H9 (cell line): ENCODE measurements around the gene ASH1L. TPM values are rescaled to one million over a fixed set of nuclear protein-coding genes. Genes with fewer than 3 reads are reported as not detected.

ENCODE experiments used
- DNase-seq: peaks from one replicate; pipeline ENCODE4 v3.0.0-alpha.2; 2017
- H2AFZ ChIP-seq: one replicate; pipeline ENCODE4 v1.6.1; 2013; ENCODE audit warnings: mild to moderate bottlenecking, low read length, control low read depth, moderate library complexity
- H2AK5ac ChIP-seq: 2 replicates; pipeline ENCODE4 v1.6.1; 2013; ENCODE audit warnings: low read length, control low read depth, mixed read lengths; ENCODE audit not compliant: insufficient read length
- H2BK120ac ChIP-seq: one replicate; pipeline ENCODE4 v1.6.1; 2013; ENCODE audit warnings: low read depth, mild to moderate bottlenecking, low read length, control low read depth, inconsistent platforms; ENCODE audit not compliant: poor library complexity, severe bottlenecking
- H2BK12ac ChIP-seq: 2 replicates; pipeline ENCODE4 v1.6.1; 2013; ENCODE audit warnings: low read length, control low read depth, mixed read lengths, low read depth; ENCODE audit not compliant: insufficient read length
- H2BK15ac ChIP-seq: 2 replicates; pipeline ENCODE4 v1.6.1; 2013; ENCODE audit warnings: low read depth, low read length, control low read depth
- H2BK20ac ChIP-seq: one replicate; pipeline ENCODE4 v1.6.1; 2013; ENCODE audit warnings: low read depth, mild to moderate bottlenecking, low read length, control low read depth, inconsistent platforms; ENCODE audit not compliant: poor library complexity, severe bottlenecking
- H2BK5ac ChIP-seq: 2 replicates; pipeline ENCODE4 v1.6.1; 2013; ENCODE audit warnings: low read length, control low read depth, mixed read lengths; ENCODE audit not compliant: insufficient read length
- H3K14ac ChIP-seq: 2 replicates; pipeline ENCODE4 v1.6.1; 2013; ENCODE audit warnings: low read length, control low read depth; ENCODE audit not compliant: insufficient read depth
- H3K18ac ChIP-seq: 2 replicates; pipeline ENCODE4 v1.6.1; 2013; ENCODE audit warnings: low read depth, mild to moderate bottlenecking, mixed read lengths, low read length, control low read depth; ENCODE audit not compliant: insufficient read length
- H3K23ac ChIP-seq: 2 replicates; pipeline ENCODE4 v1.6.1; 2013; ENCODE audit warnings: low read length, control low read depth, mixed read lengths, low read depth; ENCODE audit not compliant: insufficient read length
- H3K23me2 ChIP-seq: 2 replicates; pipeline ENCODE4 v1.6.1; 2013; ENCODE audit warnings: low read depth, mild to moderate bottlenecking, mixed read lengths, low read length, control low read depth; ENCODE audit not compliant: insufficient read length, poor library complexity, severe bottlenecking
- H3K27ac ChIP-seq: 2 replicates; pipeline ENCODE4 v1.5.1; 2013; ENCODE audit warnings: low read length, control low read depth, mixed read lengths, low read depth; ENCODE audit not compliant: insufficient read length
- H3K27me3 ChIP-seq: 2 replicates; pipeline ENCODE4 v1.6.1; 2013; ENCODE audit warnings: low read length, control low read depth, inconsistent platforms; ENCODE audit not compliant: insufficient read depth
- H3K4ac ChIP-seq: 2 replicates; pipeline ENCODE4 v1.6.1; 2013; ENCODE audit warnings: low read depth, mild to moderate bottlenecking, control low read depth, inconsistent platforms, low read length, moderate library complexity
- H3K4me1 ChIP-seq: 2 replicates; pipeline ENCODE4 v1.6.1; 2013; ENCODE audit warnings: low read length, control low read depth, inconsistent platforms; ENCODE audit not compliant: insufficient read depth
- H3K4me2 ChIP-seq: 2 replicates; pipeline ENCODE4 v1.6.1; 2013; ENCODE audit warnings: low read length, control low read depth, mixed read lengths; ENCODE audit not compliant: insufficient read length, insufficient read depth
- H3K56ac ChIP-seq: 2 replicates; pipeline ENCODE4 v1.6.1; 2013; ENCODE audit warnings: low read depth, mild to moderate bottlenecking, mixed read lengths, low read length, control low read depth; ENCODE audit not compliant: insufficient read length
- H3K79me1 ChIP-seq: 2 replicates; pipeline ENCODE4 v1.6.1; 2013; ENCODE audit warnings: low read depth, mild to moderate bottlenecking, moderate library complexity, low read length, control low read depth, inconsistent platforms; ENCODE audit not compliant: insufficient read depth, poor library complexity, severe bottlenecking
- H3K79me2 ChIP-seq: 2 replicates; pipeline ENCODE4 v1.6.1; 2013; ENCODE audit warnings: low read length, control low read depth, inconsistent platforms; ENCODE audit not compliant: insufficient read depth
- H3K9ac ChIP-seq: 2 replicates; pipeline ENCODE4 v1.6.1; 2013; ENCODE audit warnings: low read length, control low read depth, mixed read lengths; ENCODE audit not compliant: insufficient read length; ENCODE audit errors: extremely low read depth
- H3K9me3 ChIP-seq: one replicate; pipeline ENCODE4 v1.6.1; 2013; ENCODE audit warnings: low read depth, low read length, inconsistent platforms; ENCODE audit not compliant: control insufficient read depth
- H3T11ph ChIP-seq: one replicate; pipeline ENCODE4 v1.6.1; 2013; ENCODE audit warnings: mild to moderate bottlenecking, low read length, control low read depth, inconsistent platforms
- H4K20me1 ChIP-seq: one replicate; pipeline ENCODE4 v1.6.1; 2013; ENCODE audit not compliant: control insufficient read depth, insufficient read length, insufficient read depth
- H4K5ac ChIP-seq: 2 replicates; pipeline ENCODE4 v1.6.1; 2013; ENCODE audit warnings: low read depth, mild to moderate bottlenecking, mixed read lengths, low read length, control low read depth; ENCODE audit not compliant: insufficient read length
- H4K8ac ChIP-seq: replicated peaks from 2 replicates; pipeline ENCODE4 v1.6.1; 2013; ENCODE audit warnings: low read length, control low read depth, mixed read lengths, low read depth; ENCODE audit not compliant: insufficient read length
- H4K91ac ChIP-seq: 2 replicates; pipeline ENCODE4 v1.6.1; 2013; ENCODE audit warnings: low read depth, mild to moderate bottlenecking, moderate library complexity, mixed read lengths, low read length, control low read depth; ENCODE audit not compliant: insufficient read length
- H3K27ac Mint-ChIP-seq, 3 experiments: 2 replicates in 2 of 3; 3 replicates in 1 of 3; pipeline ENCODE4 v1.8.0; 2020 to 2021; ENCODE audit warnings: mixed read lengths in 3 of 3, mild to moderate bottlenecking in 1 of 3, moderate library complexity in 1 of 3
- H3K27me3 Mint-ChIP-seq: 2 replicates; pipeline ENCODE4 v1.8.0; 2021; ENCODE audit warnings: low read depth, mild to moderate bottlenecking, moderate library complexity, mixed read lengths
- H3K36me3 Mint-ChIP-seq, 3 experiments: 2 replicates in 2 of 3; 3 replicates in 1 of 3; pipeline ENCODE4 v1.8.0; 2020 to 2021; ENCODE audit warnings: low read depth in 3 of 3, mixed read lengths in 3 of 3; ENCODE audit not compliant: insufficient read depth in 1 of 3
- H3K4me1 Mint-ChIP-seq, 2 experiments: 2 replicates each; pipeline ENCODE4 v1.8.0; 2020; ENCODE audit warnings: mixed read lengths in 2 of 2
- H3K4me3 Mint-ChIP-seq, 2 experiments: 2 replicates in 1 of 2; 3 replicates in 1 of 2; pipeline ENCODE4 v1.8.0; 2020 to 2021; ENCODE audit warnings: mild to moderate bottlenecking in 2 of 2, mixed read lengths in 2 of 2, moderate library complexity in 1 of 2
- H3K9me3 Mint-ChIP-seq, 2 experiments: 2 replicates in 1 of 2; 3 replicates in 1 of 2; pipeline ENCODE4 v1.8.0; 2020; ENCODE audit warnings: mild to moderate bottlenecking in 2 of 2, mixed read lengths in 2 of 2, moderate library complexity in 1 of 2
- WGBS: extraction: QIAGEN DNeasy Blood & Tissue Kit; methylation state at CpG from one replicate; pipeline ENCODE4 v1.1.7; 2013; ENCODE audit warnings: missing lambda C conversion rate, low lambda C conversion rate, mixed read lengths; ENCODE audit not compliant: insufficient read length; ENCODE audit errors: extremely low coverage; 5-methylcytosine and 5-hydroxymethylcytosine counted together
- total RNA-seq: library from RNA; stranded (reverse); gene quantifications from 2 replicates; pipeline ENCODE4 v1.2.1, GENCODE V29; 2021
- TF ChIP-seq, protein P1 (sequence below): fragments of 200-600 bp; sonication (generic); conservative IDR thresholded peaks from 3 replicates; pipeline ENCODE4 v1.8.0; 2021; ENCODE audit warnings: antibody characterized with exemption, mild to moderate bottlenecking

The ASH1L gene
- total RNA-seq, 1 experiment from 2014 or later: 32.8 TPM

DNA sequence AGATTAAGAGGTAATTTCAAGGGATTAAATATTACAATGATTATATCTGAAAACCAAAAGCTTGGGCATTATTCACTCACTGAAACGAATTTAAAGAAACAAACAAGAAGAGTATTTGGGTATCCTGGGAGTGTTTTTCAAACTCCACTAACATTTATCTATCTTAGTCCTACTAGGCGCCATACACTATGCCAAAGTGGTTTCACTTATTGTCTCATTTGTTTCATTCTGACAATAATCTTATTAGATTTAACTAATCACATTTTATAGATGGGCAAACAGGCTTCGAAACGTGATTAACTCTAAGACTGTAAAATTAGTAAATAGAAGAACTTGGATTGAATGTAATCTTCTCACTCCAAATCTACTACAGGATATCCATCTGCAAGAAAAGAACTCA is 25.4 kb downstream of the ASH1L start:
- Histone ChIP-seq H3K9me3 (no peaks in the 10 kb centered on the region), H4K5ac (no peak overlapping the region), H3T11ph (no peak overlapping the region), H3K4me2 (no peak overlapping the region), H2AK5ac (no peak overlapping the region), H3K23ac (no peak overlapping the region), H3K14ac (no peak overlapping the region), H3K4me1 (no peaks in the 10 kb centered on the region), H3K27ac (no peak overlapping the region), H4K91ac (no peak overlapping the region), H3K27me3 (no peaks in the 10 kb centered on the region; the same call in 1 of the 2 replicates), H3K18ac (no peak overlapping the region), H3K4ac (no peak overlapping the region), H3K23me2 (peaks cover 3% of the 10 kb centered on the region), H2BK20ac (no peak overlapping the region), H2BK15ac (no peak overlapping the region), H3K79me1 (no peaks in the 10 kb centered on the region), H2BK5ac (no peak overlapping the region), H3K56ac (no peak overlapping the region), H2AFZ (no peak overlapping the region), H4K8ac (no peak overlapping the region), H2BK12ac (no peak overlapping the region), H3K9ac (no peak overlapping the region), H2BK120ac (no peak overlapping the region), H4K20me1 (no peaks in the 10 kb centered on the region), H3K79me2 (peaks cover 4% of the 10 kb centered on the region; the same call in 1 of the 2 replicates)
- no peak overlapping the region for H3K27ac Mint-ChIP-seq
- no peak overlapping the region for H3K4me3 Mint-ChIP-seq
- H3K9me3 Mint-ChIP-seq: no peaks in the 10 kb centered on the region
- no peak for DNase-seq
- no CpG with 5 or more reads among the region's 4 CpGs for WGBS
- TF ChIP-seq, protein P1, sequence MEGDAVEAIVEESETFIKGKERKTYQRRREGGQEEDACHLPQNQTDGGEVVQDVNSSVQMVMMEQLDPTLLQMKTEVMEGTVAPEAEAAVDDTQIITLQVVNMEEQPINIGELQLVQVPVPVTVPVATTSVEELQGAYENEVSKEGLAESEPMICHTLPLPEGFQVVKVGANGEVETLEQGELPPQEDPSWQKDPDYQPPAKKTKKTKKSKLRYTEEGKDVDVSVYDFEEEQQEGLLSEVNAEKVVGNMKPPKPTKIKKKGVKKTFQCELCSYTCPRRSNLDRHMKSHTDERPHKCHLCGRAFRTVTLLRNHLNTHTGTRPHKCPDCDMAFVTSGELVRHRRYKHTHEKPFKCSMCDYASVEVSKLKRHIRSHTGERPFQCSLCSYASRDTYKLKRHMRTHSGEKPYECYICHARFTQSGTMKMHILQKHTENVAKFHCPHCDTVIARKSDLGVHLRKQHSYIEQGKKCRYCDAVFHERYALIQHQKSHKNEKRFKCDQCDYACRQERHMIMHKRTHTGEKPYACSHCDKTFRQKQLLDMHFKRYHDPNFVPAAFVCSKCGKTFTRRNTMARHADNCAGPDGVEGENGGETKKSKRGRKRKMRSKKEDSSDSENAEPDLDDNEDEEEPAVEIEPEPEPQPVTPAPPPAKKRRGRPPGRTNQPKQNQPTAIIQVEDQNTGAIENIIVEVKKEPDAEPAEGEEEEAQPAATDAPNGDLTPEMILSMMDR: no peak
- peaks cover 1 to 4% (median 3%) of the 10 kb centered on the region in 3 experiments; a peak in 4 of 7 replicates for H3K36me3 Mint-ChIP-seq
- H3K27me3 Mint-ChIP-seq: no peaks in the 10 kb centered on the region
- H3K4me1 Mint-ChIP-seq: peaks cover 6 to 10% of the 10 kb centered on the region in 2 experiments
